GM12878 (cell line): ENCODE data around the gene ATP12A. TPM values are rescaled to one million over a fixed set of nuclear protein-coding genes. Genes with fewer than 3 reads are reported as not detected.

Experiments used
- ATAC-seq: fragments of 200-7000 bp; cut with Tn5 transposase; 3 replicates; pipeline ENCODE4 v1.9.1; 2020; ENCODE audit warnings: mild to moderate bottlenecking, moderate library complexity
- BruUV-seq: library from RNA; stranded (reverse); fragments of 400-500 nt; replicated peaks from 2 replicates; lab custom pipeline; 2021; lab: Mats Ljungman, UMichigan
- CTCF ChIA-PET: fragments of 300-600 bp; sonication (Branson Sonifier 250); formaldehyde crosslinking; extraction: SDS; loops from one replicate; lab custom pipeline; 2021; ENCODE audit warnings: inconsistent platforms; lab: Yijun Ruan, JAX
- POLR2A ChIA-PET: fragments of 350-600 bp; formaldehyde crosslinking; extraction: SDS; loops from one replicate; lab custom pipeline; 2021; ENCODE audit warnings: inconsistent platforms; lab: Charles Lee
- RAD21 ChIA-PET: fragments of 300-600 bp; sonication (Branson Sonifier 250); formaldehyde crosslinking; loops from one replicate; lab custom pipeline; 2023; ENCODE audit warnings: antibody characterized with exemption; ENCODE audit not compliant: unreplicated experiment; lab: Charles Lee
- SMC1A ChIA-PET: fragments of 300-600 bp; sonication (Branson Sonifier 250); formaldehyde crosslinking; loops from one replicate; lab custom pipeline; 2023; ENCODE audit not compliant: unreplicated experiment, uncharacterized antibody; lab: Charles Lee
- DNase-seq: peaks from one replicate; pipeline ENCODE4 v3.0.0-alpha.2; 2011; ENCODE audit warnings: low read depth, low spot score
- FAIRE-seq: peaks from 3 replicates; lab custom pipeline; 2011; peaks lifted over from hg19 to GRCh38; lab: Jason Lieb, UNC
- H2AFZ ChIP-seq: 2 replicates; pipeline ENCODE4 v1.6.0; 2011; ENCODE audit warnings: low read depth, low read length, control low read depth; ENCODE audit not compliant: control insufficient read depth
- H3K27ac ChIP-seq: 2 replicates; pipeline ENCODE4 v1.5.1; 2011; ENCODE audit warnings: control low read depth; ENCODE audit not compliant: control insufficient read depth, insufficient read depth
- H3K27me3 ChIP-seq, 2 experiments: replicated peaks in 1 of 2; 2 replicates each; pipeline versions ENCODE4 v1.6.0 to v1.6.1; 2011; ENCODE audit warnings: low read length in 1 of 2; ENCODE audit not compliant: control insufficient read depth in 2 of 2, insufficient read depth in 2 of 2
- H3K36me3 ChIP-seq, 2 experiments: 2 replicates each; pipeline ENCODE4 v1.5.1; 2011; ENCODE audit warnings: low read length in 1 of 2; ENCODE audit not compliant: control insufficient read depth in 2 of 2, insufficient read depth in 2 of 2
- H3K4me1 ChIP-seq: 2 replicates; pipeline ENCODE4 v1.6.1; 2011; ENCODE audit warnings: mild to moderate bottlenecking, low read length, moderate library complexity, mixed read lengths; ENCODE audit not compliant: control insufficient read depth, insufficient read depth
- H3K4me2 ChIP-seq: 2 replicates; pipeline ENCODE4 v1.6.0; 2011; ENCODE audit warnings: control low read depth; ENCODE audit not compliant: control insufficient read depth, insufficient read depth
- H3K4me3 ChIP-seq: fragments of 200-600 bp; sonication (generic); 2 replicates; pipeline ENCODE4 v1.5.1; 2016
- H3K79me2 ChIP-seq: 2 replicates; pipeline ENCODE4 v1.6.0; 2011; ENCODE audit warnings: low read length; ENCODE audit not compliant: control insufficient read depth, insufficient read depth
- H3K9ac ChIP-seq: 2 replicates; pipeline ENCODE4 v1.8.0; 2011; ENCODE audit warnings: low read length, control low read depth, mixed read lengths; ENCODE audit not compliant: control insufficient read depth, insufficient read depth
- H3K9me3 ChIP-seq: replicated peaks from 3 replicates; pipeline ENCODE4 v1.5.1; 2011; ENCODE audit warnings: mild to moderate bottlenecking, low read length; ENCODE audit not compliant: control insufficient read depth, insufficient read depth
- H4K20me1 ChIP-seq: 2 replicates; pipeline ENCODE4 v1.6.0; 2011; ENCODE audit not compliant: control insufficient read depth, insufficient read depth
- CUX1 ChIP-seq: IDR thresholded peaks from 2 replicates; pipeline ENCODE4 v1.6.1; 2012; ENCODE audit warnings: improper control_type of control experiment, low read depth, low read length; ENCODE audit not compliant: insufficient replicate concordance
- KLF5 ChIP-seq: fragments of 450-650 bp; IDR thresholded peaks from 2 replicates; pipeline ENCODE4 v1.6.1; 2014; ENCODE audit warnings: mild to moderate bottlenecking; ENCODE audit not compliant: partially characterized antibody
- MYB ChIP-seq: fragments of 150-350 bp; IDR thresholded peaks from 2 replicates; pipeline ENCODE4 v1.6.1; 2014; ENCODE audit warnings: mild to moderate bottlenecking, low read depth, low read length, borderline replicate concordance
- NR2C2 ChIP-seq: IDR thresholded peaks from 2 replicates; pipeline ENCODE4 v1.6.1; 2011; ENCODE audit warnings: borderline replicate concordance, low read depth; ENCODE audit not compliant: control insufficient read depth, insufficient read length
- RUNX3 ChIP-seq: IDR thresholded peaks from 2 replicates; pipeline ENCODE4 v1.6.1; 2012; ENCODE audit warnings: low read length, inconsistent platforms
- SIN3A ChIP-seq: IDR thresholded peaks from 2 replicates; pipeline ENCODE4 v1.6.1; 2012; ENCODE audit warnings: low read depth, low read length, improper control_type of control experiment
- TBL1XR1 ChIP-seq: IDR thresholded peaks from 2 replicates; pipeline ENCODE4 v1.6.1; 2012; ENCODE audit warnings: low read depth, low read length, improper control_type of control experiment
- TCF7 ChIP-seq: IDR thresholded peaks from 2 replicates; pipeline ENCODE4 v1.6.1; 2014; ENCODE audit warnings: antibody characterized with exemption, borderline replicate concordance
- WGBS: methylation state at CpG from one replicate; pipeline ENCODE4 v1.1.6; 2016; ENCODE audit warnings: low lambda C conversion rate; ENCODE audit not compliant: insufficient replicate concordance, insufficient coverage; ENCODE audit errors: missing lambda C conversion rate; 5-methylcytosine and 5-hydroxymethylcytosine counted together
- in situ Hi-C: fragments of 300-500 bp; cut with MboI; formaldehyde crosslinking; loops from 9 replicates; pipeline ENCODE4 v1.14.3; 2018; ENCODE audit warnings: mixed read lengths
- intact Hi-C: fragments of 100-400 bp; cut with micrococcal nuclease; formaldehyde crosslinking; loops from one replicate; pipeline ENCODE4 v1.14.2; 2022; ENCODE audit not compliant: unreplicated experiment
- polyA plus RNA-seq, 11 experiments: library from polyadenylated mRNA; depleted of rRNA in 4 of 11; unstranded in 6 of 11; stranded (reverse) in 5 of 11; fragments of >200 nt; fragmentation: Nextera tagmentation in 4 of 11; fragmentation: Illumina TruSeq in 1 of 11; extraction: Ambion mirVana in 4 of 11; extraction: Trizol in 1 of 11; gene quantifications; 1 replicate in 1 of 11; 2 replicates in 10 of 11; pipeline versions ENCODE4 v1.2.1 to v1.2.3, GENCODE V29; 2011 to 2016; ENCODE audit warnings: inconsistent platforms in 2 of 11, missing spikeins in 2 of 11, low read depth in 1 of 11
- total RNA-seq, 4 experiments: library from RNA; depleted of rRNA in 3 of 4; stranded (reverse); fragments of >200 nt in 3 of 4; fragmentation: Illumina TruSeq in 1 of 4; extraction: Trizol in 1 of 4; gene quantifications; 2 replicates each; pipeline versions ENCODE4 v1.2.1 to v1.2.3, GENCODE V29; 2013 to 2021

Gene ATP12A
- total and polyA plus RNA-seq, 10 of the 15 experiments (the other 5 are each of a cell fraction or from before 2014, with no cell fraction given), result 0.02 to 0.08 (median 0.04) TPM; not detected in 6

DNA sequence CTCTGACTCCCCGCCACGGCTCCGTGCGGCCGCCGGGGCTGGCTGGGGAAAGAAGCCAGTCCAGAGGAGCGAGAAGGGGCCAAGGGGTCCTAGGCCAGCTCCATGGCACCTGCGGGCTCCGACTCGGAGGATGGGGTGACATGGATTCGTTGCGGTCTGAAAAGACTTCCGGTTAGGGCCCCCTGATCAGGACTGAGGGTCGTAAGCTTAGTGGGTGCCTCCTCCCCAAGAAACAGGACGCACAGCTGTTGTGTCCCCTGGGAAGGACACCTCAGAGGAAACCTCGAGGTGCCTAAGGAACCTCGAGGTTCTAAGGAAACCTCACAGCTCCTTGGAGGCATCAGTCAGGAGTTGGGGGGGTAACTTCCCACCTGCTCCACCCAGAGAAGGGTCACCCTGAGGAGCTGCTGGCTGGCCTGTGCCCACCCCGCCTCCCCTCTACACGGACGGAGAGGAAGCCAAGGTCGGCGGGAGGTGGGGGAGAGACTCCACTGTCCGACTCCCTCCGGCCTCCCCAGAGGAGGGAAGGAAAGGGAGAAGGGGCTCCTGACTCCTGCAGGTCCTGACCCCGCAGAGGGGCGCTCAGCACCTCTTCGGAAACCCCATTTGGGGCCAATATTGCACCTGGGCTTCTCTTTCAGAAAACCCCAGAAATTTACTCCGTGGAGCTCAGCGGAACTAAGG is 855 bp downstream of the ATP12A start (continued):
- no peak for TF ChIP-seq CUX1
- TF ChIP-seq SIN3A, result no peak
- TF ChIP-seq KLF5, result no peak
- TF ChIP-seq TBL1XR1, result no peak
- no peak for TF ChIP-seq TCF7
- no peak for TF ChIP-seq MYB
- TF ChIP-seq, all 136 proteins: peak for 0

GRCh38 chr13:24681930-24682329 is 1.7 kb downstream of the ATP12A start:
- in situ Hi-C loops (no loop called here), intact Hi-C loops (loop anchor here (2.0 kb wide), 1 partner anchor 75 kb away; no protein-coding TSS in a partner anchor)
- Histone ChIP-seq H3K27ac (no peak overlapping the region), H3K9me3 (no peaks in the 10 kb centered on the region), H3K9ac (no peak overlapping the region), H3K79me2 (no peaks in the 10 kb centered on the region), H3K27me3 (peaks cover 3 to 4% of the 10 kb centered on the region in 2 experiments; a peak in 3 of 4 replicates), H3K4me3 (no peak overlapping the region), H3K4me2 (no peak overlapping the region), H3K36me3 (no peaks in the 10 kb centered on the region), H2AFZ (no peak overlapping the region), H4K20me1 (no peaks in the 10 kb centered on the region), H3K4me1 (peaks cover 23% of the 10 kb centered on the region)
- no TSS peak for BruUV-seq
- ChIA-PET RAD21 (interaction anchor here (1.3 kb wide), 1 partner anchor 46 kb away, joined by 4 read pairs; no protein-coding TSS in a partner anchor), CTCF (interaction anchor here (1.4 to 2.6 kb wide), 8 partner anchors 8 to 84 kb away, joined by 4 to 13 read pairs (median 8); no protein-coding TSS in a partner anchor), SMC1A (interaction anchor here (1.6 kb wide), 1 partner anchor 100 kb away, joined by 4 read pairs; no protein-coding TSS in a partner anchor), POLR2A (no interaction called here)
- no peak for ATAC-seq
- 77% methylated on average over 1 of the region's 1 CpG for WGBS
- FAIRE-seq, result peak; percentile 77
- DNase-seq, result no peak
- TF ChIP-seq RUNX3 (0 out of 2 replicates have a peak, but pooled peaks have one; percentile 6), NR2C2 (no peak)
